ENCODE measurements around the gene MSI2. TPM values are rescaled to one million over a fixed set of nuclear protein-coding genes. Genes with fewer than 3 reads are reported as not detected.

Gene MSI2
- total RNA-seq, 3 donors from 2014 or later, result 13.4 to 89.1 (median 71.1) TPM

GRCh38 chr17:57669671-57670529 is 413.6 kb downstream of the MSI2 start:
- H3K36me3 ChIP-seq, result no peaks in the 10 kb centered on the region
- peak; percentile 6 to 11 for DNase-seq (ENCODE audit: low spot score in 2 of 2)
- H3K27ac ChIP-seq, result no peak overlapping the region
- no peaks in the 10 kb centered on the region for H3K27me3 ChIP-seq
- intact Hi-C loops (cut with DNase I; ENCODE audit: low total_unique reads), result no loop called here
- TF ChIP-seq POLR2A (IDR thresholded peaks at IDR 0.05) (no peak), CTCF (IDR thresholded peaks at IDR 0.05) (no peak), POLR2AphosphoS5 (IDR thresholded peaks at IDR 0.05) (no peak)
- H3K9me3 ChIP-seq, result no peaks in the 10 kb centered on the region
- H3K4me1 ChIP-seq, result peaks cover 0 to 4% of the 10 kb centered on the region in 2 donors
- H3K4me3 ChIP-seq, result no peak overlapping the region

- H3K9me3 ChIP-seq, result no peaks in the 10 kb centered on the region
Measured at GRCh38 chr17:57670769-57671569, 414.6 kb downstream of the MSI2 start.

GRCh38 chr17:57671667-57672632 is 415.6 kb downstream of the MSI2 start:
- Histone ChIP-seq H3K9me3 (no peaks in the 10 kb centered on the region), H3K36me3 (no peaks in the 10 kb centered on the region), H3K27ac (peak overlapping the region; percentile 19 to 52), H3K4me3 (no peak overlapping the region), H3K4me1 (peaks cover 0 to 4% of the 10 kb centered on the region in 2 donors), H3K27me3 (no peaks in the 10 kb centered on the region)
- DNase-seq (ENCODE audit: low spot score in 2 of 2), result peak; percentile 65 to 72
- intact Hi-C loops (cut with DNase I; ENCODE audit: low total_unique reads), result no loop called here
- peak; percentile 55 to 87 (median 74) for TF ChIP-seq CTCF (IDR thresholded peaks at IDR 0.05)
- peak in 1 of 3 donors; percentile 20 for TF ChIP-seq POLR2AphosphoS5 (IDR thresholded peaks at IDR 0.05)
- TF ChIP-seq POLR2A (IDR thresholded peaks at IDR 0.05), result no peak

More at GRCh38 chr17:57670769-57671569, 414.6 kb downstream of the MSI2 start:
- peak in 1 of 2 donors; percentile 11 for DNase-seq (ENCODE audit: low spot score in 2 of 2)
- Histone ChIP-seq H3K4me3 (no peak overlapping the region), H3K36me3 (no peaks in the 10 kb centered on the region), H3K27ac (peak overlapping the region; percentile 17 to 19), H3K27me3 (no peaks in the 10 kb centered on the region), H3K4me1 (peaks cover 0 to 4% of the 10 kb centered on the region in 2 donors)
- TF ChIP-seq POLR2A (IDR thresholded peaks at IDR 0.05) (no peak), POLR2AphosphoS5 (IDR thresholded peaks at IDR 0.05) (no peak), CTCF (IDR thresholded peaks at IDR 0.05) (no peak)
- intact Hi-C loops (cut with DNase I; ENCODE audit: low total_unique reads), result no loop called here

GRCh38 chr17:57672971-57673370 is 416.6 kb downstream of the MSI2 start:
- H3K4me3 ChIP-seq, result no peak overlapping the region
- TF ChIP-seq POLR2AphosphoS5 (IDR thresholded peaks at IDR 0.05) (no peak), CTCF (IDR thresholded peaks at IDR 0.05) (no peak), POLR2A (IDR thresholded peaks at IDR 0.05) (no peak)
- no peak overlapping the region for H3K27ac ChIP-seq
- peak in 1 of 2 donors; percentile 10 for DNase-seq (ENCODE audit: low spot score in 2 of 2)
- intact Hi-C loops (cut with DNase I; ENCODE audit: low total_unique reads), result no loop called here
- H3K4me1 ChIP-seq, result peaks cover 0 to 4% of the 10 kb centered on the region in 2 donors
- no peaks in the 10 kb centered on the region for H3K36me3 ChIP-seq
- H3K9me3 ChIP-seq, result no peaks in the 10 kb centered on the region
- no peaks in the 10 kb centered on the region for H3K27me3 ChIP-seq
